Esophagus squamous epithelium (tissue), 4 donors: Measurements from ENCODE around the gene PCDHGC3.

Experiments used
- CTCF ChIP-seq, 6 experiments: fragments of 450-650 bp in 4 of 6; fragments of 200-600 bp in 2 of 6; sonication (generic) in 2 of 6; IDR thresholded peaks; one replicate each; pipeline ENCODE4 v1.5.1; 2016 to 2019; ENCODE audit warnings: antibody characterized with exemption in 6 of 6, mild to moderate bottlenecking in 4 of 6, moderate library complexity in 4 of 6
- POLR2A ChIP-seq, 4 donors: fragments of 450-650 bp; IDR thresholded peaks; one replicate each; pipeline ENCODE4 v1.6.1; 2017; ENCODE audit warnings: antibody characterized with exemption in 4 of 4, mild to moderate bottlenecking in 4 of 4, moderate library complexity in 3 of 4

GRCh38 chr5:141439411-141440141, 36.2 kb upstream of the PCDHGC3 start:
- TF ChIP-seq CTCF (IDR thresholded peaks at IDR 0.05) (no peak), POLR2A (IDR thresholded peaks at IDR 0.05) (no peak)
